GM19372 (cell line): ENCODE results near the gene WNT16.

Experiments used
- ATAC-seq: cut with Tn5 transposase; IDR thresholded peaks from one replicate; pipeline ENCODE4 v1.9.1; 2021; ENCODE audit warnings: mild to moderate bottlenecking, low read depth, moderate library complexity; ENCODE audit not compliant: unreplicated experiment

Gene WNT16

GRCh38 chr7:121342631-121343030, 13.8 kb downstream of the WNT16 start:
- no peak for ATAC-seq

GRCh38 chr7:121343302-121343701, 14.5 kb downstream of the WNT16 start:
- no peak for ATAC-seq

- no peak for ATAC-seq
Measured at GRCh38 chr7:121344093-121344492, 15.3 kb downstream of the WNT16 start.

GRCh38 chr7:121344497-121344896, 15.7 kb downstream of the WNT16 start:
- no peak for ATAC-seq

GRCh38 chr7:121351682-121352081, 22.9 kb downstream of the WNT16 start:
- no peak for ATAC-seq

- ATAC-seq = no peak
Measured at GRCh38 chr7:121352323-121352722, 23.5 kb downstream of the WNT16 start.

- ATAC-seq = no peak
Measured at GRCh38 chr7:121355574-121355973, 26.8 kb downstream of the WNT16 start.

GRCh38 chr7:121360564-121360963, 31.8 kb downstream of the WNT16 start:
- ATAC-seq = no peak

GRCh38 chr7:121366852-121367431, 38.1 kb downstream of the WNT16 start:
- no peak for ATAC-seq

GRCh38 chr7:121369462-121369861, 40.7 kb downstream of the WNT16 start:
- peak; percentile 56 for ATAC-seq

- no peak for ATAC-seq
Measured at GRCh38 chr7:121371367-121371766, 42.6 kb downstream of the WNT16 start.

- ATAC-seq = no peak
Measured at GRCh38 chr7:121371883-121372282, 43.1 kb downstream of the WNT16 start.

GRCh38 chr7:121372376-121373010, 43.7 kb downstream of the WNT16 start:
- peak; percentile 76 for ATAC-seq

GRCh38 chr7:121373177-121373576, 44.4 kb downstream of the WNT16 start:
- no peak for ATAC-seq

- ATAC-seq = no peak
Measured at GRCh38 chr7:121376979-121377378, 48.2 kb downstream of the WNT16 start.

GRCh38 chr7:121379930-121380329, 51.1 kb downstream of the WNT16 start:
- no peak for ATAC-seq

- no peak for ATAC-seq
Measured at GRCh38 chr7:121382473-121382872, 53.7 kb downstream of the WNT16 start.

GRCh38 chr7:121383235-121383910, 54.6 kb downstream of the WNT16 start:
- ATAC-seq = no peak

- ATAC-seq = no peak
Measured at GRCh38 chr7:121384265-121384664, 55.5 kb downstream of the WNT16 start.

- ATAC-seq = no peak
Measured at GRCh38 chr7:121385056-121385799, 56.4 kb downstream of the WNT16 start.

GRCh38 chr7:121385800-121386179, 57.0 kb downstream of the WNT16 start:
- peak; percentile 75 for ATAC-seq
